ENCODE data around the gene CELA3A.
"Not testable (repeated sequence)": the region's sequence is repeated elsewhere in the genome, so short reads cannot be mapped to it uniquely, and the experiment has no call there.

- TF ChIP-seq, protein P1, sequence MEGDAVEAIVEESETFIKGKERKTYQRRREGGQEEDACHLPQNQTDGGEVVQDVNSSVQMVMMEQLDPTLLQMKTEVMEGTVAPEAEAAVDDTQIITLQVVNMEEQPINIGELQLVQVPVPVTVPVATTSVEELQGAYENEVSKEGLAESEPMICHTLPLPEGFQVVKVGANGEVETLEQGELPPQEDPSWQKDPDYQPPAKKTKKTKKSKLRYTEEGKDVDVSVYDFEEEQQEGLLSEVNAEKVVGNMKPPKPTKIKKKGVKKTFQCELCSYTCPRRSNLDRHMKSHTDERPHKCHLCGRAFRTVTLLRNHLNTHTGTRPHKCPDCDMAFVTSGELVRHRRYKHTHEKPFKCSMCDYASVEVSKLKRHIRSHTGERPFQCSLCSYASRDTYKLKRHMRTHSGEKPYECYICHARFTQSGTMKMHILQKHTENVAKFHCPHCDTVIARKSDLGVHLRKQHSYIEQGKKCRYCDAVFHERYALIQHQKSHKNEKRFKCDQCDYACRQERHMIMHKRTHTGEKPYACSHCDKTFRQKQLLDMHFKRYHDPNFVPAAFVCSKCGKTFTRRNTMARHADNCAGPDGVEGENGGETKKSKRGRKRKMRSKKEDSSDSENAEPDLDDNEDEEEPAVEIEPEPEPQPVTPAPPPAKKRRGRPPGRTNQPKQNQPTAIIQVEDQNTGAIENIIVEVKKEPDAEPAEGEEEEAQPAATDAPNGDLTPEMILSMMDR (optimal IDR thresholded peaks at IDR 0.05 in 1 of 3, IDR thresholded peaks at IDR 0.05 in 1 of 3, conservative IDR thresholded peaks at IDR 0.05 in 1 of 3; ENCODE audit: extremely low read depth in 1 of 3, insufficient read depth in 2 of 3, low read length in 3 of 3), result peak; percentile 21 to 44 (median 41)
- not testable (repeated sequence) for TF ChIP-seq EZH2 (IDR thresholded peaks at IDR 0.05; ENCODE audit: low read length)
These were observed 4.0 kb downstream of the CELA3A start for GRCh38 chr1:22005261-22006149.

All from keratinocyte (primary cell).